Measurements from ENCODE around the gene PRKCH.
"Not testable (repeated sequence)": the region's sequence is repeated elsewhere in the genome, so short reads cannot be mapped to it uniquely, and the experiment has no call there.

The PRKCH gene

DNA sequence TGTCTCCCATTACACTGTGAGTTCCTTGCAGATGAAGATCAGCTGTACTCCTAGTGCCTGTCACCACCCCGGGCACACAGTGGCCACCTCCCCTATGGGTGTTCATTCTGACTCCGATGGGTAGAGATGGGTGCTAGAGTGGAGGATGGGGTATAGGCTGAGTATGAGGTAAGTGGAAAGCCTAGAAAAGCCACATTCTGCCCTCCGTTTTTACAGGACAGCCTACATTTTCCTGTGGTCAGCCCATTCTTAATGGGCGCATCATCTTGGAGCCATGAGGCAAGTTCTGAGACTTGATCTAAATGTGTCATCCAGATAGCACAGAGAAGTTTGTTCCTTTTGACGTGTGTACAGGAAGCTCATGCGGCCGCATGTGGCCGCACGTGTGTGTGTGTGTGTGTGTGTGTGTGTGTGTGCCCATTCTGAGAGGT is 207.2 kb downstream of the PRKCH start:
- no peak overlapping the region for H3K18ac ChIP-seq (ENCODE audit: low read length)
- no peak overlapping the region for H2BK5ac ChIP-seq (ENCODE audit: low read length)
- no peak overlapping the region for H3K23ac ChIP-seq (ENCODE audit: low read depth, low read length, poor library complexity)
- H3K4me2 ChIP-seq (ENCODE audit: insufficient read depth, low read length, poor library complexity, severe bottlenecking), result no peak overlapping the region
- no peak overlapping the region for H2BK120ac ChIP-seq (ENCODE audit: low read depth, low read length)
- H3K36me3 ChIP-seq (replicated peaks in 1 of 2; ENCODE audit: control insufficient read depth in 2 of 2, insufficient read depth in 2 of 2, low read length in 2 of 2), result no peaks in the 10 kb centered on the region
- H2BK12ac ChIP-seq (ENCODE audit: low read length), result no peak overlapping the region
- no peak overlapping the region for H3K4me3 ChIP-seq (ENCODE audit: low read length in 2 of 2)
- H3K4me1 ChIP-seq (ENCODE audit: control insufficient read depth in 2 of 2, insufficient read depth in 1 of 2, low read depth in 1 of 2, low read length in 2 of 2), result peaks cover 11 to 14% of the 10 kb centered on the region in 2 donors
- no peak overlapping the region for H2BK15ac ChIP-seq (ENCODE audit: low read length)
- H4K91ac ChIP-seq (ENCODE audit: low read depth, low read length, poor library complexity), result no peak overlapping the region
- H3K4ac ChIP-seq (ENCODE audit: low read length), result no peak overlapping the region
- H2AK5ac ChIP-seq (ENCODE audit: low read depth, low read length), result peak overlapping the region; percentile 12
- no CpG with 5 or more reads among the region's 9 CpGs for WGBS, 2 donors (ENCODE audit: extremely low coverage in 2 of 2, insufficient read length in 2 of 2, insufficient replicate concordance in 1 of 2)
- H3K14ac ChIP-seq (ENCODE audit: low read length), result no peak overlapping the region
- no peak overlapping the region for H2AFZ ChIP-seq (ENCODE audit: low read length)
- no peak for DNase-seq (ENCODE audit: low spot score)
- H3K27ac ChIP-seq (replicated peaks; ENCODE audit: low read length), result no peak overlapping the region
- no peaks in the 10 kb centered on the region for H3K9me3 ChIP-seq (replicated peaks in 1 of 2; ENCODE audit: control insufficient read depth in 2 of 2, insufficient read depth in 1 of 2, low read depth in 1 of 2, low read length in 2 of 2)
- no peak overlapping the region for H4K8ac ChIP-seq (ENCODE audit: low read depth, low read length)
- no peak overlapping the region for H3K9ac ChIP-seq (ENCODE audit: low read depth, low read length, poor library complexity)
- H3K27me3 ChIP-seq (ENCODE audit: control insufficient read depth in 3 of 3, insufficient read depth in 3 of 3, low read depth in 1 of 3, low read length in 3 of 3), result no peaks in the 10 kb centered on the region
- H3K79me1 ChIP-seq (ENCODE audit: low read depth, low read length), result no peaks in the 10 kb centered on the region

DNA sequence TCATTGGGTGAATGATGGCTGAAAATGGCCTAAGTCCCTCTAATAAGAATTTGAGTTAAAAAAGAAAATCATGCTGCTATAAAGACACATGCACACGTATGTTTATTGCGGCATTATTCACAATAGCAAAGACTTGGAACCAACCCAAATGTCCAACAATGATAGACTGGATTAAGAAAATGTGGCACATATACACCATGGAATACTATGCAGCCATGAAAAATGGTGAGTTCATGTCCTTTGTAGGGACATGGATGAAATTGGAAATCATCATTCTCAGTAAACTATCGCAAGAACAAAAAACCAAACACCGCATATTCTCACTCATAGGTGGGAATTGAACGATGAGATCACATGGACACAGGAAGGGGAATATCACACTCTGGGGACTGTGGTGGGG is 208.0 kb downstream of the PRKCH start:
- H3K4ac ChIP-seq (ENCODE audit: low read length); H2AFZ ChIP-seq (ENCODE audit: low read length); H3K9ac ChIP-seq (ENCODE audit: low read depth, low read length, poor library complexity); H2BK120ac ChIP-seq (ENCODE audit: low read depth, low read length); H3K79me1 ChIP-seq (ENCODE audit: low read depth, low read length); H3K18ac ChIP-seq (ENCODE audit: low read length); DNase-seq (ENCODE audit: low spot score); H2BK5ac ChIP-seq (ENCODE audit: low read length); H3K4me2 ChIP-seq (ENCODE audit: insufficient read depth, low read length, poor library complexity, severe bottlenecking); H2BK15ac ChIP-seq (ENCODE audit: low read length); H4K91ac ChIP-seq (ENCODE audit: low read depth, low read length, poor library complexity); H3K36me3 ChIP-seq (replicated peaks in 1 of 2; ENCODE audit: control insufficient read depth in 2 of 2, insufficient read depth in 2 of 2, low read length in 2 of 2); H3K4me1 ChIP-seq (ENCODE audit: control insufficient read depth in 2 of 2, insufficient read depth in 1 of 2, low read depth in 1 of 2, low read length in 2 of 2); H2AK5ac ChIP-seq (ENCODE audit: low read depth, low read length); H3K23ac ChIP-seq (ENCODE audit: low read depth, low read length, poor library complexity); H3K27me3 ChIP-seq (ENCODE audit: control insufficient read depth in 3 of 3, insufficient read depth in 3 of 3, low read depth in 1 of 3, low read length in 3 of 3); H3K14ac ChIP-seq (ENCODE audit: low read length); H3K27ac ChIP-seq (replicated peaks; ENCODE audit: low read length); H3K4me3 ChIP-seq (ENCODE audit: low read length in 2 of 2); H4K8ac ChIP-seq (ENCODE audit: low read depth, low read length); H3K9me3 ChIP-seq (replicated peaks in 1 of 2; ENCODE audit: control insufficient read depth in 2 of 2, insufficient read depth in 1 of 2, low read depth in 1 of 2, low read length in 2 of 2); H2BK12ac ChIP-seq (ENCODE audit: low read length): not testable (repeated sequence)
- no CpG with 5 or more reads among the region's 5 CpGs for WGBS, 2 donors (ENCODE audit: extremely low coverage in 2 of 2, insufficient read length in 2 of 2, insufficient replicate concordance in 1 of 2)

GRCh38 chr14:61530296-61530695 is 208.9 kb downstream of the PRKCH start:
- Histone ChIP-seq H3K14ac (ENCODE audit: low read length) (no peak overlapping the region), H3K23ac (ENCODE audit: low read depth, low read length, poor library complexity) (no peak overlapping the region), H2BK5ac (ENCODE audit: low read length) (no peak overlapping the region), H2AK5ac (ENCODE audit: low read depth, low read length) (no peak overlapping the region), H4K8ac (ENCODE audit: low read depth, low read length) (no peak overlapping the region), H3K79me1 (ENCODE audit: low read depth, low read length) (no peaks in the 10 kb centered on the region), H3K4me3 (ENCODE audit: low read length in 2 of 2) (no peak overlapping the region), H2BK15ac (ENCODE audit: low read length) (no peak overlapping the region), H3K36me3 (replicated peaks in 1 of 2; ENCODE audit: control insufficient read depth in 2 of 2, insufficient read depth in 2 of 2, low read length in 2 of 2) (no peaks in the 10 kb centered on the region), H3K9ac (ENCODE audit: low read depth, low read length, poor library complexity) (no peak overlapping the region), H3K27me3 (ENCODE audit: control insufficient read depth in 3 of 3, insufficient read depth in 3 of 3, low read depth in 1 of 3, low read length in 3 of 3) (no peaks in the 10 kb centered on the region), H2BK120ac (ENCODE audit: low read depth, low read length) (no peak overlapping the region), H2BK12ac (ENCODE audit: low read length) (no peak overlapping the region), H3K9me3 (replicated peaks in 1 of 2; ENCODE audit: control insufficient read depth in 2 of 2, insufficient read depth in 1 of 2, low read depth in 1 of 2, low read length in 2 of 2) (no peaks in the 10 kb centered on the region), H3K4me1 (ENCODE audit: control insufficient read depth in 2 of 2, insufficient read depth in 1 of 2, low read depth in 1 of 2, low read length in 2 of 2) (peaks cover 5 to 8% of the 10 kb centered on the region in 2 donors), H3K4ac (ENCODE audit: low read length) (no peak overlapping the region), H2AFZ (ENCODE audit: low read length) (no peak overlapping the region), H3K18ac (ENCODE audit: low read length) (no peak overlapping the region), H3K27ac (replicated peaks; ENCODE audit: low read length) (no peak overlapping the region), H4K91ac (ENCODE audit: low read depth, low read length, poor library complexity) (no peak overlapping the region), H3K4me2 (ENCODE audit: insufficient read depth, low read length, poor library complexity, severe bottlenecking) (no peak overlapping the region)
- DNase-seq (ENCODE audit: low spot score), result no peak
- no CpG with 5 or more reads among the region's 6 CpGs for WGBS, 2 donors (ENCODE audit: extremely low coverage in 2 of 2, insufficient read length in 2 of 2, insufficient replicate concordance in 1 of 2)

DNA sequence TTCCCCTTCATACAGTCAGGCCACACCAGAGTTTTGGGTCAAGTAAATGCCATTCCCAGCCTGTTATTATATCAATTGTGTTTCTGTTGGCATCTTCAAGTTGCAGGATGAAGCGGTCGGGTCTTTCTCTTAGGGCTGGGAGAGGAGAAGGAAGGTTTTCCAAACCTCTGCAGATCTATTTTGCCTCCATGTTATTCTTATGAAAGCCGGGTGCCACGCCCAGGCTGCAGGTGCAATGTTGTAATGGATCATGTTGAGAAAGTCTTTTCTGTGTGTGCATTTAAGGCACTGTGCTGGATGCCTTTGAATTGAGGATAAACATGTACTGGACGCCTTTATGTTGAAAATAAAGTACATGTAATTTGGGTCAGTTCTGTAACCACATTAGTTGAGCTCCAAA is 209.5 kb downstream of the PRKCH start:
- no CpG with 5 or more reads among the region's 5 CpGs for WGBS, 2 donors (ENCODE audit: extremely low coverage in 2 of 2, insufficient read length in 2 of 2, insufficient replicate concordance in 1 of 2)
- no peaks in the 10 kb centered on the region for H3K27me3 ChIP-seq (ENCODE audit: control insufficient read depth in 3 of 3, insufficient read depth in 3 of 3, low read depth in 1 of 3, low read length in 3 of 3)
- H3K27ac ChIP-seq (replicated peaks; ENCODE audit: low read length), result no peak overlapping the region

More for the DNA sequence above, 209.5 kb downstream of the PRKCH start:
- Histone ChIP-seq H4K8ac (ENCODE audit: low read depth, low read length) (no peak overlapping the region), H3K14ac (ENCODE audit: low read length) (no peak overlapping the region), H2BK12ac (ENCODE audit: low read length) (no peak overlapping the region), H3K4ac (ENCODE audit: low read length) (no peak overlapping the region), H2BK15ac (ENCODE audit: low read length) (no peak overlapping the region), H4K91ac (ENCODE audit: low read depth, low read length, poor library complexity) (no peak overlapping the region), H3K36me3 (replicated peaks in 1 of 2; ENCODE audit: control insufficient read depth in 2 of 2, insufficient read depth in 2 of 2, low read length in 2 of 2) (no peaks in the 10 kb centered on the region), H3K9me3 (replicated peaks in 1 of 2; ENCODE audit: control insufficient read depth in 2 of 2, insufficient read depth in 1 of 2, low read depth in 1 of 2, low read length in 2 of 2) (no peaks in the 10 kb centered on the region), H2AFZ (ENCODE audit: low read length) (no peak overlapping the region), H2BK5ac (ENCODE audit: low read length) (no peak overlapping the region), H3K4me2 (ENCODE audit: insufficient read depth, low read length, poor library complexity, severe bottlenecking) (no peak overlapping the region), H3K9ac (ENCODE audit: low read depth, low read length, poor library complexity) (no peak overlapping the region), H3K4me3 (ENCODE audit: low read length in 2 of 2) (no peak overlapping the region), H3K23ac (ENCODE audit: low read depth, low read length, poor library complexity) (no peak overlapping the region), H3K79me1 (ENCODE audit: low read depth, low read length) (no peaks in the 10 kb centered on the region), H2AK5ac (ENCODE audit: low read depth, low read length) (no peak overlapping the region), H3K4me1 (ENCODE audit: control insufficient read depth in 2 of 2, insufficient read depth in 1 of 2, low read depth in 1 of 2, low read length in 2 of 2) (peaks cover 5 to 8% of the 10 kb centered on the region in 2 donors), H3K18ac (ENCODE audit: low read length) (no peak overlapping the region), H2BK120ac (ENCODE audit: low read depth, low read length) (no peak overlapping the region)
- DNase-seq (ENCODE audit: low spot score), result no peak

Measured in neuronal stem cell (in vitro differentiated cells).